Measurements from ENCODE around the gene MT2A.

The MT2A gene

GRCh38 chr16:56608043-56608875 is at the start of gene MT2A:
Gene MT2A, plus strand, starts transcription at chr16:56608584. Its CDS starts 72 bp downstream, at chr16:56608656.
- no peak for TF ChIP-seq EP300 (IDR thresholded peaks at IDR 0.05; ENCODE audit: borderline replicate concordance)
- TF ChIP-seq, protein P1, sequence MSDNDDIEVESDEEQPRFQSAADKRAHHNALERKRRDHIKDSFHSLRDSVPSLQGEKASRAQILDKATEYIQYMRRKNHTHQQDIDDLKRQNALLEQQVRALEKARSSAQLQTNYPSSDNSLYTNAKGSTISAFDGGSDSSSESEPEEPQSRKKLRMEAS (IDR thresholded peaks at IDR 0.05), result peak; percentile 81
- TF ChIP-seq YY1 (IDR thresholded peaks at IDR 0.05; ENCODE audit: low read depth), result peak; percentile 38; the same call in 1 of the 2 replicates

- TF ChIP-seq ZBTB7A (IDR thresholded peaks at IDR 0.05; ENCODE audit: low read depth) (no peak), YY1 (IDR thresholded peaks at IDR 0.05; ENCODE audit: low read depth) (no peak), FOXM1 (IDR thresholded peaks at IDR 0.05; ENCODE audit: borderline replicate concordance, low read depth) (no peak)
Measured at GRCh38 chr16:56559109-56559508, 49.3 kb upstream of the MT2A start.

DNA sequence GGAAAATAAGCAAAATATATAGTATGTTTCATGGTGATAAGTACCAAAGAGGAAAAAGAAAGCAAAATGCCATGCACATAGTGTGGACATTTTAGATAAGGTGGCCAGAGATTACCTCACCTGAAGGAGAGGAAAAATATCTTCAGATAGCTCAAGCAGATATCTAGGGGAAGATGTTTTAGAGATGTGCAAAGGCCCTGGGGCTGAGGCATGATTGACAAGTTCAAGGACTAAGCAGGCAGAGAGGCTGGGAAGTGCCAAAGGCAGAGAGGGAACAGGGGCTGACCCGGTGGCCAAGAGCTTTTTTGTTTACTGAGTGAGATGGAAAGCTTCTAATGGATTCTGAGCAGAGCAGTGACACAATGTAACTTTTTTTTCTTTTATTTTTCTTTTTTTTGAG is 47.9 kb upstream of the MT2A start:
- TF ChIP-seq RAD21 (IDR thresholded peaks at IDR 0.05; ENCODE audit: low read depth) (no peak), NFIC (IDR thresholded peaks at IDR 0.05) (no peak), YY1 (IDR thresholded peaks at IDR 0.05; ENCODE audit: low read depth) (no peak)

DNA sequence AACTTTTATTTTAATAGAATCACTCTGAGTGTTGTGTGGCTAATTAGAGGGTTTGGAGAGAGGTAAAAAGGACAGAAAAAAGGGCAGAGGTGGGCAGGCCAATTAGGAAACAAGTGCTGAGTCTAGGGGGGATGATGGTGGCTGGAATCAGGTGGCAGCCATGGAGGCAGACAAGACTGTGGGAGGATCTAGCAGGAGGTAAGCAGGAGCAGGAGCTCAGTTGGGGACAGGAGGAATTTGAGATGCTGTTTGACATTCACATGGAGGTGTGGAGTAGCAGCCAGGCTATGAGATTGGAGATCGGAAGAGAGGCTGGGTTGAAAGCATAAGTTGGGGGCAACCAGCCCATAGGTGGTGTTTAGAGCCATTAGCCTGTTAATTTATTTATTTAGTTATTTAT is 47.3 kb upstream of the MT2A start:
- TF ChIP-seq CEBPB (IDR thresholded peaks at IDR 0.05), result no peak

DNA sequence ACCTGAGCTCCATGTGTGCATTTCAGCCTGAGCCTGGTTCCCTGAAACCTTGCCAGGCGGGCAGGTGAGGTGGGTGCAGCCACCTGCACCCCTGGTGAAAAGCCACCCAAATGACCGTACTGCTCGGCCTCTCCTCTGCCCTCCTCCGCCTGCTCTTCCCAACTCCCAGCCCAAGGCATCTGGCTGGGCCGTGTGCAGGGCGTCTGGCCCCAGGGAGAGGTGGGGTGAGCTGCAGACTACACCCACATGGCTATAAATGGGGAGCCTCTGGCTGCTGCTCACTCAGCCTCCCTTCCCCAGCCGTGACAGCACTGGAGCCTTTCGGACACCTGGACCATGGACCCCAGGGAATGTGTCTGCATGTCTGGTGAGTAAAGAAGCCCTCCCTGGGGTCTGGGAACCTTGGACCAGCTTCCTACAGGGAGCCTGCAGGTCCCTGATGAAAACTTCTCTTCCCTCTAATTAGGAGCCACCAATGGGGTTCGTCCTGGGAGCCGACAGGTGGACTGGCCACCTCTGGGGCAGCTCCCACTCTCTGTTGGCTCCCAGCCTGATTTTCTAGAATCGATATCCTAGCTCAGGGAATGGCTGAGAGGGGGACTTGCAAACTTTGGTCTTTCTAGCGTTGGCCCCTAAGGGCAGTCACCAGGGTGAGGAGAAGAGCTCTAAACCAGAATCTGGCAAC is 43.4 kb upstream of the MT2A start, which contains the start of gene MT4:
Gene MT4, plus strand, starts transcription at position 281 of the 685 bp plus-strand sequence. Its CDS starts 56 bp downstream, at position 337.
- TF ChIP-seq TEAD4 (IDR thresholded peaks at IDR 0.05), result no peak
- TF ChIP-seq EP300 (IDR thresholded peaks at IDR 0.05; ENCODE audit: borderline replicate concordance), result no peak
- TF ChIP-seq CREB1 (IDR thresholded peaks at IDR 0.05; ENCODE audit: low read depth), result no peak
- no peak for TF ChIP-seq TAF1 (IDR thresholded peaks at IDR 0.05; ENCODE audit: low read depth)
- TF ChIP-seq REST (IDR thresholded peaks at IDR 0.05; ENCODE audit: low read depth), result no peak
- no peak for TF ChIP-seq FOXM1 (IDR thresholded peaks at IDR 0.05; ENCODE audit: borderline replicate concordance, low read depth)
- no peak for TF ChIP-seq EGR1 (IDR thresholded peaks at IDR 0.05)
- no peak for TF ChIP-seq TCF12 (IDR thresholded peaks at IDR 0.05; ENCODE audit: low read depth)
- TF ChIP-seq, protein P1 (IDR thresholded peaks at IDR 0.05), result no peak
- no peak for TF ChIP-seq NFIC (IDR thresholded peaks at IDR 0.05)
- no peak for TF ChIP-seq CEBPB (IDR thresholded peaks at IDR 0.05)
- TF ChIP-seq USF1 (IDR thresholded peaks at IDR 0.05), result no peak
- TF ChIP-seq ZBTB7A (IDR thresholded peaks at IDR 0.05; ENCODE audit: low read depth), result no peak
- no peak for TF ChIP-seq YY1 (IDR thresholded peaks at IDR 0.05; ENCODE audit: low read depth)
- TF ChIP-seq RAD21 (IDR thresholded peaks at IDR 0.05; ENCODE audit: low read depth), result no peak

- TF ChIP-seq RAD21 (IDR thresholded peaks at IDR 0.05; ENCODE audit: low read depth) (no peak), CREB1 (IDR thresholded peaks at IDR 0.05; ENCODE audit: low read depth) (no peak), ZBTB7A (IDR thresholded peaks at IDR 0.05; ENCODE audit: low read depth) (no peak), TEAD4 (IDR thresholded peaks at IDR 0.05) (no peak), CEBPB (IDR thresholded peaks at IDR 0.05) (no peak), NFIC (IDR thresholded peaks at IDR 0.05) (no peak), YY1 (IDR thresholded peaks at IDR 0.05; ENCODE audit: low read depth) (no peak), TAF1 (IDR thresholded peaks at IDR 0.05; ENCODE audit: low read depth) (no peak), USF1 (IDR thresholded peaks at IDR 0.05) (no peak), TCF12 (IDR thresholded peaks at IDR 0.05; ENCODE audit: low read depth) (no peak)
- TF ChIP-seq, protein P1 (IDR thresholded peaks at IDR 0.05), result no peak
Measured at GRCh38 chr16:56569971-56570370, 38.4 kb upstream of the MT2A start.

GRCh38 chr16:56571525-56571924 is 36.9 kb upstream of the MT2A start:
- TF ChIP-seq TCF12 (IDR thresholded peaks at IDR 0.05; ENCODE audit: low read depth) (no peak), USF1 (IDR thresholded peaks at IDR 0.05) (no peak), TEAD4 (IDR thresholded peaks at IDR 0.05) (no peak), ZBTB7A (IDR thresholded peaks at IDR 0.05; ENCODE audit: low read depth) (no peak), EGR1 (IDR thresholded peaks at IDR 0.05) (no peak), CREB1 (IDR thresholded peaks at IDR 0.05; ENCODE audit: low read depth) (no peak), CEBPB (IDR thresholded peaks at IDR 0.05) (no peak), RAD21 (IDR thresholded peaks at IDR 0.05; ENCODE audit: low read depth) (no peak), EP300 (IDR thresholded peaks at IDR 0.05; ENCODE audit: borderline replicate concordance) (no peak), REST (IDR thresholded peaks at IDR 0.05; ENCODE audit: low read depth) (no peak), NFIC (IDR thresholded peaks at IDR 0.05) (no peak), YY1 (IDR thresholded peaks at IDR 0.05; ENCODE audit: low read depth) (no peak), TAF1 (IDR thresholded peaks at IDR 0.05; ENCODE audit: low read depth) (no peak), FOXM1 (IDR thresholded peaks at IDR 0.05; ENCODE audit: borderline replicate concordance, low read depth) (no peak)
- TF ChIP-seq, protein P1 (IDR thresholded peaks at IDR 0.05), result no peak
